Right renal pelvis (tissue), 4 donors: ENCODE results near the gene LRRC4C. TPM values are rescaled to one million over a fixed set of nuclear protein-coding genes. Genes with fewer than 3 reads are reported as not detected.
"Not testable (repeated sequence)": the region's sequence is repeated elsewhere in the genome, so short reads cannot be mapped to it uniquely, and the experiment has no call there.

Source experiments
- DNase-seq, 4 donors: peaks; one replicate each; pipeline ENCODE4 v3.0.0-alpha.2; 2013; ENCODE audit warnings: low read depth in 4 of 4, low spot score in 3 of 4, missing footprints in 1 of 4
- polyA plus RNA-seq, 4 donors: library from polyadenylated mRNA; unstranded; fragments of 120-200 nt; gene quantifications; one replicate each; pipeline ENCODE4 v1.2.1, GENCODE V29; 2013; ENCODE audit not compliant: insufficient read length in 4 of 4

Gene LRRC4C
- polyA plus RNA-seq, 4 donors: 11.0 to 16.5 (median 14.2) TPM

DNA sequence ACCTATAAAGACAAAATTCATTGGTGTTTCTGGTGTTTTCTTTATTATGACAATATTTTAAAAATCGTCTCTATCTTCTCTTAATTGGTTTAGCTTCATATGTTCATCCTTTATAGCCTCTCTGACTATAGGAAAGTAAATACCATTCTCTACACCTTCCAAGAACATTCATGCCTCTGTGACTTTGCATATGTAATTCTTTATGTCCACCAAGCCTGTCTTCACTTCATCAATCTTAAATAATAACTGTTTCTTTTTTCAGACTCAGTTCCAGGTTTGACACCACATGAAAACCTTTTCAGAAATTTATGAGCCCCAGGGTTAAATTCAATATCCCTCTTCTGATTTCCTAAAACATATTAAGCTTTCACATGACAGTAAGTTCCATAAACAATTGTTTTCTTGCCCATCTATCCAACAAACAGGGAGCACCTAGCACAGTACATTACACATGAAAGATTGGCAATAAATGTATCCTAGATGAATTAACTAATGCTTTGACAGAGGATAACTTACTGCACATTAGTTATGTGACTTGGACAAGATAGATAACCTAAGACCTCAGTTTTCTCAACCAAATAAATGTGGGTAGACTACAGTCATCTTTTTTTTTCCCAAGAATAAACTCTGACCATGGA lies 886.1 kb downstream of the LRRC4C start:
- DNase-seq: no peak

DNA sequence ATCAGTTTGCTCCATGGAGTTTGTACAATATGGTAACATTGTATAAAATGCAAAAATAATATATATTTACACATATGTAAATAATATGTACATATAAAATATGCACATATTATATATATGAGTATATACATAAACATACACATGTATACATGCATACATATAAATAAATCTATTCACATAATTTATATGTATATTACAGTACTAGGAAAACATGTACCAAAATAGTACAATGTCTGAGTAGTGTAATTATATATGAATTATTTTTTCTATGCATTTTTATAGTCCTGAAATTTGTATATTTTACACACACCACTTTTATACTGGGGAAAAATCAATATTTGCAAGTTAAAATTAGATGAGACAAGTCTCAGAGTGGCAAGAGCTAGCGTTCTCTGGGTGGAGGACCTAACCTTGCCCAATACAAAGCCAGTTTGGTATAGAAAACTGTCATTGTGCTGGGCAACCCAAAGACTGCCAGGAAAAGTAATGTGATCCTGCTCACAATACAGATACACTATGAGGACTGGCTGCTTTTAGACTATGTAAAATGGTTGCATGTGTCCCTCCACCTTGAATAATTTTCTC lies 889.4 kb downstream of the LRRC4C start:
- DNase-seq: no peak

DNA sequence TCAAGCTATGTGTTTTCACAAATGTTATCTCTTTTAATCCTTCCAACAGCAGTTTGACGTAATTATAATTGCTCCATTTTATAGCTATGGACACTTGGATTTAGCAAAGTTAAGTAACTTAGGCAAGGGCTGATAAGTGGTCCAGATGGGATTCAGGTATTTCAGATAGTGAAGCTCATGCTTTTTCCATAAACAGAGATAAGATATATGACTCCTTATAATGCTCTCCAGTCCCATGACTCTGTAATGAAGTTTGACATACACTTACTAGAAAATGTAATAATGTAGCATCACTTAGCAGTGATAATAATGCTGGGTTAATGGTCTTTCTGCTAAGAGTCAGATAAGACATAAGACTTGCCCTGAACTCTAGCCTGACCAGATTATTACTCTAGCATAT lies 892.1 kb downstream of the LRRC4C start:
- DNase-seq: no peak

DNA sequence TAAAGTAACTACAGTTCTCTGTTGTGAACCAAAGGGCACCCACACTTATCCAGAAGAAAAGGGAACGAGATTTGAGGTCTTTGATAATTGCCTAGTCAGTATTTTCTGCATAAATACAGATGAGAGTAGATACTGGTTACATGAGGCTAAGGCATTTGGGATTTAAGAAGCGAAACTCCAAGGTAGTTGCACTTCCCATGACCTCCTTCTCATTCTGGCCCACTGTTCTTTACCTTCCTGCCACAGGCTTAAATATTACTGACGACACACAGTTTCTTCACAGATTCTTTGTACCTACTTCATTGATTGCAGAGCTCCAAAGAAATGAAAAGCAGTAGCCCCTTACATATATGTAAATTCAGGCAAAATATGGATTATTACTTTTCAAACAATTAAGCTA lies 915.3 kb downstream of the LRRC4C start:
- no peak for DNase-seq

DNA sequence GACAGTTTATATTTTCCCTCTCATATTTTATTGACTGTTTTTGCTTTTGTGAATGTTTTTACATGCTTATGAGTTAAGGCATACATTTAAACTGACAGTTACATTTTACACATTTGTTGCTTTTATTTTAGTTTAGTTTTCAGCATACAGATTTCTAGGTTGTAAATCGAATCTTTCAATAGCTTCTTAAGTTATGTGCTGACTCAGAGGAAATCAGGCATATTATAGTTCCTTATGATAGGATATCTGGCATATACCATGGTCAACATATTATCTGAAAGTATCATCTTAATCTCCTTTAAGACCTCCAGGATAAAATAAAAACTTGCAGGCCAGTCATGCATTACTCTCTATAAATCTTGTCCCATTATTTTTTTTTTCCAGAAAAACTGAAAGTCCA lies 916.6 kb downstream of the LRRC4C start:
- DNase-seq: no peak

DNA sequence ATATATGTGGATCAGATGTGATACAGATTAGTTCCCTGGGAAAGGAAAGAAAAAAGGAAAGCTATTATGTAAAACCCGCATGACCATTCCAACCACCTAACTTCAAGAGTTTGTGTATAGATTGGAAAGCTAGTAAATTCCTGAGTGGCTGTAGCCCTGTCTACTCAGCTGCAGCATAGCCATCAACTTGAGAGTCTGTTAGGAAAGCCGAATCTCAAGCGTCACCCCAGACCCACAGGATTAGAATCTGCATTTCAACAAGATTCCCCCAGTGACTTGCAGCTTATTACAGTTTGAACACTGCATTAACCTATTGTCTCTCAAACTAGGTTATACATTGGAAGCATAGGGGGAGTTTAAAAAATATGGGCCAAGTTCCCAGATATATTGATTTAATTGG lies 921.7 kb downstream of the LRRC4C start:
- DNase-seq: no peak

DNA sequence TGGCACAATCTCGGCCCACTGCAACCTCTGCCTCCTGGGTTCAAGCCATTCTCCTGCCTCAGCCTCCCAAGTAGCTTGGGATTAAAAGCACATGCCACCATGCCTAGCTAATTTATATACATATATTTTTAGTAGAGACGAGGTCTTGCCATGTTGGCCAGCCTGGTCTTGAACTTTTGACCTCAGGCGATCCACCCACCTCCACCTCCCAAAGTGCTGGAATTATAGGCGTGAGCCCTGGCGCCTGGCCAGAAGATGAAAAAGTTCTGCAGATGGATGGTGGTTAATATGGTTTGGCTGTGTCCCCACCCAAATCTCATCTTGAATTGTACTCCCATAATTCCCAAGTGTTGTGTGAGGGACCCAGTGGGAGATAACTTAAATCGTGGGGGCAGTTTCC lies 937.4 kb downstream of the LRRC4C start:
- not testable (repeated sequence) for DNase-seq

DNA sequence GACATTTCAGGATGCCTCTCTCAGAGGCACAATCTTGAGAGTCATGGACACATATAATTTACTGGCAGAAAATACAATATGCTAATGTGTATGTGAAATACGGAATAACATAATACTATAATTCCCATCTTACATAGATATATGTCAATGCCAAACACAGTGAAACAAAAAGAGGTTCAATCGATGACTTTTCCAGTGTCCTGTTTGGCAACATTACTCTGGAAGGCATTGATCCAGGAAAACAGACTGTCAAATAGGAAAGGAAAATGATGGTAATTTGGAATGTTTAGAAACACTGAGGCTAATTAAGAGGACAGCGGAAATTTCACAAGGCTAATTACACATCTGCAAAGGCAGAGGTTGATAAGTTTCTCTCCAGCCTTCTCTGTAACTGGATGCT lies 942.3 kb downstream of the LRRC4C start:
- DNase-seq: no peak

DNA sequence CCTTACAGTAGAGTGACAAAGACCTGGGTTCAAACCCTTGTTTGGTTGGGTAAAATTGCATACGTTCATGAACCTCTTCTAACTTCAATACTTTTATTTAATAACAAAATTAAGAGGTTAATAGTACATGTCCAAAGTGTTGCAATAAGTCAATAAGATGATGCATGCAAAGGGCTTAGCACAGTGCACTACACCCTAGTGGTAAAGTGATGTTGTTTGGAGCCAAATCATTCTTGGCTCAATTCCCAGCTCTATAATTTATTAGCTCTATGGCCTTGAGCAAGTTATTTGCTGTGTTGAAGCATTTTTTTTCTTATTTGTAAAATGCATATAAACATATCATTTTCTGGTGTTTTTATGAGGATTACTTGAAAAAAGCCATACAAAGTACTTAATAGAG lies 945.3 kb downstream of the LRRC4C start:
- peak; percentile 5 to 25 (median 16) for DNase-seq

DNA sequence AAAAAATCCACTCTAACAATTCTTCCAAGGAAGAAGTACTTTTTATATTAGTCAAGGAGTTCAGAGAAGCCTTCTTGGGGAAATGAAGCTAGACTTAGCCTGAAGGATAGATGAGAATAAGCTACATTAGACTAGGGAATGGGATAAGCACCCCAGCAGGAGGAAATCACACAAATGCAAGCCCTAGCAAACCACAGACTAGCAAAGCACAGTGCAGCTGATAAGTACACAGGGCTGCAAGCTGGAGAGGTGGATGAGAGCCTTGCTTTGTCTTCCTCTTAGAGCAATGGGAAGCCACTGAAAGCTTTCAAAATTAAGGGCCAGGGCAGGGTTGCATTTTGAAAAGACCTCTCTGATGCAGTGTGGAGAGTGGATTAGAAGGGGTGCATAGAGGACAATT lies 946.2 kb downstream of the LRRC4C start:
- DNase-seq: no peak

DNA sequence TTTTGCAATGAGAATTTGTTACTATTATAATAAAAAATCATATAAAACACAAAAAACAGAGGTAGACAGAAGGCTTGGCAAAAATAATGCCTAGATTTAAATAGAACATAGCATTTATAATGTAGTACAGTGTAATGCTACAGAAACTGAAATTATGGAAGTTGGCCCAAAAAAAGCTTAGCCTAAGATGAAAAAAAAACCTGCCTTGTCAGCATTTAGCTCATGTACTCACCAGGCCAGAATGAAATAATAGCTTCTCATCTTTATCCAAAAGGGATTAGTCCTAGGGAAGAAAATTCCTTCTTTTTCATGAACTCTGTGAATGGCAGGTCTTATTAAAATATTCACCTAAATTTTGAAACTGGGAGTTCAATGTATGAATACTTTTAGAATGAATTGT lies 951.1 kb downstream of the LRRC4C start:
- no peak for DNase-seq

DNA sequence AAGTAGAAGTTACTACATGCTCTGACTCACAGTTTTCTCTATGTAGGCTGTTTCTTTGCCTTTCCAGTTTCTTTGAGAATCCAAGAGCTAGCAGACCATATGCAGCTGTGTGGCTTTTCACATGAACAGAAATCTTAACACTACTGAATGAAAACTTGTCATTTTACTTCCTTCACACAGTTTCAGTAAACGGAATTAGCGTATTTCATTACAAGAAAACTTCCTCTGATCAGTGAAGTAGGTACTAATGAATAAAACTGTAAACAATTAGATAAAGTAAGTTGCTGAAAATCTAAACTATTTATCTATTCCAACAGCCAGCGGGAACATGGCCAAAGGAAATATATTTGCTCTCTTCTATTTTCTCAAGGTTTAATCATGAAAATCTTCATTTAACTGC lies 953.2 kb downstream of the LRRC4C start:
- DNase-seq: no peak

DNA sequence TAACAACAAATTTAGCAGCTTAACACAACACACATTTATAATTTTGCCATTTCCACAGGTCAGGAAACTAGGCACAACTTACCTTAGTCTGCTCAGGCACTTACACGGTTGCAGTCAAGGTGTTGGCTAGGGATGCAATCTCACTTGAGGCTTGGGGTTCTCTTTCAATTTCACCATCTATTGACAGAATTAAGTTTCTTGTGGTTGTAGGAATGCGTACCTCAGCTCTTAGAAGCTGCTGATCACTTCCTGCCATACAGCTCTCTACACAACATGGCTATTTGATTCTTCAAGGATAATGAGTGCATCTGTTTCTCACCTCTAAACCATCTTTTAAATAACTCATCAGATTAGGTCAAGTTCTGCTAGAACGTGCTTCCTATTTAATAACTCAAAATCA lies 968.1 kb downstream of the LRRC4C start:
- DNase-seq: no peak

DNA sequence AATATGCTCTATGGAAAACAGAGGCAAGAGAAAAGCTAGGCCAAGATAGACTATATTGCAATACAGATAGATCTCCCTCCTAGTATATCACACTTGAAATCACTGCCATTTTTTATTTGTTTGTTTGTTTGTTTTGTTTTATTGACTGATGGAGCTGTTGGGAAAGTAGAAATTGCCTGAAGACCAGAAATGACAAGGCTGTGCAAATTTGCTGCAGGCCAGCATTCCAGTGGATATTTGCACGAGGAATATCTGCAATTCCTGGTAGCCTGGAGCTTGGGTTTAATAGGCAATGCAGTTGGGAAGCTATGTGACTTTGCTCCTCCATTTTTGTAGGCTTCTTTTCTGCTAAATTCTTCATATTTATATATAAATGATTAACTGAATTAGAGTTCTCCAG lies 991.7 kb downstream of the LRRC4C start:
- no peak for DNase-seq

DNA sequence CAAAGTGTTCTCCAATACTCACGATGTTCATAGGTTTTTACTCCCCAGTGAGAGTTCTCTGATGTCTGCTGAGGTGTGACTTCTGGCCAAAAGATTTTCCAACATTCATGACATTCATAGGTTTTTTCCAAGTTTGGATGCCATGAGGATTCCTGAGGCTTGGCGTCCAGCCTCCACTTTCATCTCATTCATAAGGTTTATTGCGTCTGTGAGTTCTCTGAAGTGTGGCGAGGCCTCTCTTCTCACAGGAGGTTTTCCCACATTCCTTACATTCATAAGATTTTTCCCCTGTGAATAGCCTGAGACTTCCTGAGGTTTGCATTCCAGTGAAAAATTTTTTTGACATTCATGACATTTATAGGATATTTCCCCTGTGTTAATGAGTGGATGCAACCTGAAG lies 1014.1 kb downstream of the LRRC4C start:
- DNase-seq: no peak

DNA sequence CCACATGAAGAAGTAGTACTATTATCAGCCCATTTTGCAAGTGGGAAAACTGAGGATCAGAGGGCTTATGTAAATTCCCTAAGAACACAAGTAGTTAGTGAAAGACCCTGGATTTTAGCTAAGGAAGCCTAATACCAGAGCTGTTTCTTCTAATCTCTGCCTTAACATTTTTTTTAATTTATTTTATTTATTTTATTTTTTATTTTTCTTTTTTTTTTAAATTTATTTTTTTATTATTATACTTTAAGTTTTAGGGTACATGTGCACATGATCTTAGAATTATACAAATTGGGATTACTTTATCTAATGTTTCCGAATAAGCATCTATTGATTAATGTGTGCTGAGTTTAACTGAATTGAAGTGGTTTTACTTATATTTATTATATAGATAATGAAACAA lies 1015.3 kb downstream of the LRRC4C start:
- DNase-seq: no peak

DNA sequence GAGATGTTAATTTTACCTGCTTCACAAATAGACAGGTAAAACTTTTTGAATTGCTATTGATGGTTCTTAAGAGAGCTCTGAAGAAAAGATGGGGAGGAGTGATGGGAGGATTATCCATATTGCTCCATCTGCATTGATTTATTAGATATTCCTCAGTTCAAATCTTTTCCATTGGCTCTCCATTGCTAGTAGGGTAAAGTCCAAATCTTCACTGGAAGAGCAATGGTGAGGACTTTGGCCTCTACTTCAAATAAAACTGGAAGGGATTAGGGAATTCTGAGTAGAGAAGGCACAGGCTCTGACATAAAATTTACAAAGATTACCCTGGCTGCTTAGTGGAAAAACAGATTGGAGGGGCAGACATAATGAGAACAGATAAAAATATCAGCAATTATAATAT lies 1024.1 kb downstream of the LRRC4C start:
- no peak for DNase-seq

DNA sequence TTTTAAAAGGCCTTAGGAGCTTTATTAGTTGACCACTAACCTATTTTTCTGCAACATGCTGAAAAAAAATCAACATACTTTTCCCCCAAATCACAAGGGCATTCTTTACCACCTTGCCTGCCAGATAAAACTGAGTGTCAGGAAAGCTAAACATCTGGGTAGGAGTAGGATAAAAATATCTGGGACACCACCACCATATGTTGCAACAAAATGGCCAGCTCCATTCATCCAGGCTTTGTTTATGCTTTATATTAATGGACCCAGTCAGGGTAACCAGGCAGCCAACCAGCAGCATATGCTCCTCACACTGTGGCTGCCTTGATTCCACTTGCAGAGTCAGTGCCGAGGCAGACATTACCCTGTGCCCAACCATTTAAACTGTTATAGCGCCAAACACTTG lies 1024.5 kb downstream of the LRRC4C start:
- DNase-seq: no peak

DNA sequence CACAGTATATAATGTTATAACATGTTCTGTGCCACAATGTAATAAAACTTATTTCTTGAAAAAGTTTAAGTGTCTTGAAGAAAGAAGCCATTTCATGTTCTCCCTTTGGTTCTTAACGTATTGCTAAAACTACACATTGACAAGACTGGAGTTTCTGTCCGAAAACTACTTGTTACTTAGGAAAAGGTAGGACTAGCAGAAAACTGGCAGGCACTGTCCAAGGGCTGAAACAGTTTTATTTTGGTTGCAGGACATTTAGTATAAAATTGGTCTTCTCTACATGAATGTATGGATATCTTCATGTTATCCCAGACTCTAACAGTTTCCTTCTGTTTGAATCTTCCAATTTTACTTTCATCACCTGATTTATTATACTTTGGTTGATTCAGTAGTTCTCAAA lies 1027.1 kb downstream of the LRRC4C start:
- no peak for DNase-seq

DNA sequence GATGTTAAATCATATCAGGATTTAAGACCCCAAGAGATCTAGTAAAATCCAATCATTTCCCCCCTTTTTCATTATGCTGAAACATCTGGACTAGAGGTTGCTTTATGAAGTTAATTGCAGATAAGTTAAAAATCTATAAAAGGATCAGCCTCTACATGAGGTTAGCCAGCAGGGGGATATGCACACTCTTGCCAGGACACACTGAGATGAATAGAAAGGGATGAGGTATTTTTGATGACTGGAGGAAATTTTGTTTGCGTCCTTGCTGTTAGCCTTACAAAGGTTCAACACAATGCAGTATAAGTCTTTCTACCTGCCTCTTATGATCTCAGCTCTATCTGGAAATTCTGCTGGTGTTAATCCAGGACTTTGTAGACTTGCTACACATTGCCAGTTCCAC lies 1034.3 kb downstream of the LRRC4C start:
- no peak for DNase-seq

DNA sequence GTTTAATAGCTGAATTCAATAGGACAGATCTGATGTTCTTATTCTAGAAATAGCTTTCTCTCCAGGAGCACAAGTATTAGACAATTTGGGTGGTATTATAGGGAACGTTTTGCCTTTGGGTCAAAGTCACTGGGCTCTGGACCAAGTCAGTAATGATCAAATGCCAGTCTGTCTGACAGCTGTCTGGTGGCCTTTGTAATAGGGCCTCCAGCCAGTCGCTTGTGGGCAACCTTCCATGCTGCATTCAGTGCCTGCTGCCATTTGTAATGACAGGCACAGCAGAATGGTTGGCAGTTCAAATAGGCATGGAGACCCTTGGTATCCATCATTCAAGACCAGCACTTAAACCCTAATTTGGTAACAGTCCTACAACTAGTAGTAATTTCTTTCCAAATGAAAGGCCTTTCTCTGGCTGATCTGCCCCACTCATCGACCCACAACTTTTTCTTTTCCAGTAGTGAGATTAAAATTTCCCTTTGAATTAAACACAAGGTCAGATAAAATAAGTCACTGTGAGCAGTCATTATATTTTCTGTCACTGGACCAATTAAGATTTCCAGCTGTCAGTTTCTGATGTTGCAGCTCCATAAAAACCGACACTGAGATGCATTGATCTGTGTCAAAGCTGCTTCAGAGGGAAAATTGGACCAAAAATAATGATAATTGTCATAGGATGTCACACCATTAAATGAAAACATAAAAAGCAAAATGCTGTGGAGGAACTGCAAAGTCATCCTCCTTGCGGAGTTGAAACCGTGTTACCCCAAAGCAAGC lies 1038.1 kb downstream of the LRRC4C start:
- no peak for DNase-seq

DNA sequence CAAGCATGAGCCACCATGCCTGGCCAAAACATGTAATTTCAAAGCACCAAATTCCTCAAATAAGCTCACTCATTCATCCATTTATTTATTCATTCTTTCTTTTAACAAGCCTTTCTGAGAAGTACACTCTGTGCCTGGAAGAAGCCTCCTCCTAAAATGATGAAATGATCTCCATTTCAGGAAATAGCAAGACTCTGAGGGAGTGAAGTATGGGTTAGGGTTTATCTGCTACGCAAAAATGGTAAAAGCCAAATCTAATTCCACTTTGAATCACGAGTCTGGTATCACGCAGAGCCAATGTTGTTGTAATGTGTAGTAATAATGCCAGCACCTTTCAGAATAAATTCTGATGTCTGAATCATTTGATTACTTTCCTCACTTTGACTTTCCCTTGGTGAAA lies 1041.8 kb downstream of the LRRC4C start:
- DNase-seq: no peak
